Smooth muscle cell (in vitro differentiated cells): ENCODE measurements around the gene TSPAN3. TPM values are rescaled to one million over a fixed set of nuclear protein-coding genes. Genes with fewer than 3 reads are reported as not detected.
A peak's percentile ranks its signal among the peaks of the same experiment; 100 is the strongest.

Experiments
- DNase-seq: peaks from one replicate; lab custom pipeline; 2025; ENCODE audit not compliant: unreplicated experiment; lab: John Stamatoyannopoulos, UW
- H2AFZ ChIP-seq: fragments of 200-600 bp; sonication (generic); 2 replicates; pipeline ENCODE4 v1.6.0; 2016; ENCODE audit warnings: antibody characterized with exemption, low read depth, mild to moderate bottlenecking
- H3F3A ChIP-seq: fragments of 200-600 bp; sonication (generic); 2 replicates; pipeline ENCODE4 v1.6.0; 2017; ENCODE audit warnings: antibody characterized with exemption, low read depth
- H3K27ac ChIP-seq: fragments of 200-600 bp; sonication (generic); 2 replicates; pipeline ENCODE4 v1.5.1; 2016; ENCODE audit warnings: low read depth, mild to moderate bottlenecking
- H3K27me3 ChIP-seq: fragments of 200-600 bp; sonication (generic); 2 replicates; pipeline ENCODE4 v1.6.1; 2016; ENCODE audit warnings: low read depth, mild to moderate bottlenecking
- H3K36me3 ChIP-seq: fragments of 200-600 bp; sonication (generic); 2 replicates; pipeline ENCODE4 v1.5.1; 2016; ENCODE audit warnings: low read depth
- H3K4me1 ChIP-seq: fragments of 200-600 bp; sonication (generic); 2 replicates; pipeline ENCODE4 v1.5.1; 2016; ENCODE audit warnings: low read depth
- H3K4me2 ChIP-seq: fragments of 200-600 bp; sonication (generic); 2 replicates; pipeline ENCODE4 v1.6.0; 2016; ENCODE audit warnings: mild to moderate bottlenecking
- H3K4me3 ChIP-seq: fragments of 200-600 bp; sonication (generic); 2 replicates; pipeline ENCODE4 v1.5.1; 2016; ENCODE audit warnings: mild to moderate bottlenecking
- H3K79me2 ChIP-seq: fragments of 200-600 bp; sonication (generic); 2 replicates; pipeline ENCODE4 v1.6.0; 2016; ENCODE audit warnings: low read depth, mild to moderate bottlenecking
- H3K9ac ChIP-seq: fragments of 200-600 bp; sonication (generic); 2 replicates; pipeline ENCODE4 v1.6.0; 2016; ENCODE audit warnings: low read depth
- H3K9me3 ChIP-seq: fragments of 200-600 bp; sonication (generic); replicated peaks from 2 replicates; pipeline ENCODE4 v1.5.1; 2016; ENCODE audit warnings: low read depth
- H4K20me1 ChIP-seq: fragments of 200-600 bp; sonication (generic); 2 replicates; pipeline ENCODE4 v1.6.0; 2016; ENCODE audit warnings: low read depth
- CTCF ChIP-seq: fragments of 200-600 bp; sonication (generic); IDR thresholded peaks from 2 replicates; pipeline ENCODE4 v1.5.1; 2017; ENCODE audit warnings: borderline replicate concordance, mild to moderate bottlenecking, antibody characterized with exemption; ENCODE audit not compliant: insufficient read depth, poor library complexity, severe bottlenecking
- WGBS: methylation state at CpG from one replicate; pipeline ENCODE4 v1.1.7; 2016; ENCODE audit warnings: low lambda C conversion rate; 5-methylcytosine and 5-hydroxymethylcytosine counted together
- polyA plus RNA-seq: library from polyadenylated mRNA; unstranded; fragments of >200 nt; fragmentation: Nextera tagmentation; extraction: Ambion mirVana; gene quantifications from 2 replicates; pipeline ENCODE4 v1.2.1, GENCODE V29; 2016
- total RNA-seq: library from RNA; depleted of rRNA; stranded (reverse); fragments of >200 nt; gene quantifications from 2 replicates; pipeline ENCODE4 v1.2.3, GENCODE V29; 2014

Gene TSPAN3
- total and polyA plus RNA-seq, 2 experiments from 2014 or later = 257 to 276 TPM

GRCh38 chr15:77074350-77074749, 3.4 kb upstream of the TSPAN3 start:
- no peak for DNase-seq
- H3K4me1 ChIP-seq = peaks cover 10% of the 10 kb centered on the region
- H3K9ac ChIP-seq = no peak overlapping the region
- H2AFZ ChIP-seq = no peak overlapping the region
- no peak overlapping the region for H3K27ac ChIP-seq
- H3K36me3 ChIP-seq = no peaks in the 10 kb centered on the region
- H3K9me3 ChIP-seq = no peaks in the 10 kb centered on the region
- H3K4me2 ChIP-seq = no peak overlapping the region
- H3K27me3 ChIP-seq = no peaks in the 10 kb centered on the region
- 91% methylated on average over 2 of the region's 2 CpGs for WGBS
- H3F3A ChIP-seq = no peaks in the 10 kb centered on the region
- H4K20me1 ChIP-seq = peaks cover 10% of the 10 kb centered on the region
- no peak overlapping the region for H3K4me3 ChIP-seq
- TF ChIP-seq CTCF = no peak
- peaks cover 10% of the 10 kb centered on the region for H3K79me2 ChIP-seq

- no peak for DNase-seq
- Histone ChIP-seq H3K27me3 (no peaks in the 10 kb centered on the region), H3K9me3 (no peaks in the 10 kb centered on the region), H3K9ac (no peak overlapping the region), H3K4me2 (peak overlapping the region; percentile 92), H3K36me3 (no peaks in the 10 kb centered on the region), H3K4me3 (peak overlapping the region; percentile 66), H3F3A (no peaks in the 10 kb centered on the region), H3K79me2 (peaks cover 38% of the 10 kb centered on the region), H2AFZ (peak overlapping the region; percentile 96), H3K4me1 (peaks cover 20% of the 10 kb centered on the region), H4K20me1 (peaks cover 38% of the 10 kb centered on the region), H3K27ac (no peak overlapping the region)
- WGBS = 77% methylated on average over 15 of the region's 15 CpGs
- TF ChIP-seq CTCF = no peak
Observed at GRCh38 chr15:77071305-77072223, 655 bp upstream of the TSPAN3 start.

- peak overlapping the region; percentile 66 for H3K4me3 ChIP-seq
- H3K4me1 ChIP-seq = peaks cover 20% of the 10 kb centered on the region
- no peaks in the 10 kb centered on the region for H3K27me3 ChIP-seq
- no peaks in the 10 kb centered on the region for H3K36me3 ChIP-seq
- TF ChIP-seq CTCF = no peak
- peaks cover 52% of the 10 kb centered on the region for H3K79me2 ChIP-seq
- H3K27ac ChIP-seq = peak overlapping the region; percentile 74
- H4K20me1 ChIP-seq = peaks cover 52% of the 10 kb centered on the region
- DNase-seq = no peak
- no peaks in the 10 kb centered on the region for H3K9me3 ChIP-seq
- H3F3A ChIP-seq = no peaks in the 10 kb centered on the region
- 1% methylated on average over 18 of the region's 18 CpGs for WGBS
- peak overlapping the region; percentile 92 for H3K4me2 ChIP-seq
- H3K9ac ChIP-seq = peak overlapping the region; percentile 82
- H2AFZ ChIP-seq = peak overlapping the region; percentile 32
Observed at GRCh38 chr15:77070180-77070494, 772 bp downstream of the TSPAN3 start.
